Cardiac fibroblast (primary cell): Measurements from ENCODE around the gene CTRL.
A peak's percentile ranks its signal among the peaks of the same experiment; 100 is the strongest.

Experiments
- DNase-seq, 2 donors: peaks; one replicate each; pipeline versions ENCODE4 v3.0.0 to v3.0.0-alpha.2; 2010; ENCODE audit warnings: low read depth in 2 of 2
- H3K4me3 ChIP-seq, 2 donors: replicated peaks in 1 of 2; 1 replicate in 1 of 2; 2 replicates in 1 of 2; pipeline ENCODE4 v1.5.1; 2011; ENCODE audit warnings: low read depth in 2 of 2, low read length in 2 of 2, mild to moderate bottlenecking in 2 of 2, moderate library complexity in 1 of 2
- CTCF ChIP-seq: IDR thresholded peaks from one replicate; pipeline ENCODE4 v1.5.1; 2011; ENCODE audit warnings: low read depth, mild to moderate bottlenecking, low read length, inconsistent platforms

Gene CTRL

GRCh38 chr16:67965668-67966548, 34.2 kb upstream of the CTRL start:
- peak overlapping the region; percentile 19 to 82 for H3K4me3 ChIP-seq
- DNase-seq, result peak in 1 of 2 donors; percentile 17
- TF ChIP-seq CTCF, result no peak

- no peak overlapping the region for H3K4me3 ChIP-seq
- no peak for TF ChIP-seq CTCF
- no peak for DNase-seq
These were observed 32.9 kb upstream of the CTRL start for GRCh38 chr16:67964477-67965131.

GRCh38 chr16:67963662-67964321, 32.1 kb upstream of the CTRL start:
- no peak for TF ChIP-seq CTCF
- no peak for DNase-seq

GRCh38 chr16:67963292-67963661, 31.6 kb upstream of the CTRL start:
- no peak for TF ChIP-seq CTCF
- no peak overlapping the region for H3K4me3 ChIP-seq
- no peak for DNase-seq

More at GRCh38 chr16:67963662-67964321, 32.1 kb upstream of the CTRL start:
- H3K4me3 ChIP-seq, result no peak overlapping the region

GRCh38 chr16:67962135-67962534, 30.5 kb upstream of the CTRL start:
- TF ChIP-seq CTCF, result no peak
- H3K4me3 ChIP-seq, result no peak overlapping the region
- DNase-seq, result no peak

GRCh38 chr16:67961551-67961957, 29.9 kb upstream of the CTRL start:
- H3K4me3 ChIP-seq, result no peak overlapping the region
- DNase-seq, result no peak
- no peak for TF ChIP-seq CTCF
